Psoas muscle (tissue), 8 donors: Measurements from ENCODE around the gene PLTP. TPM values are rescaled to one million over a fixed set of nuclear protein-coding genes. Genes with fewer than 3 reads are reported as not detected.

ENCODE experiments used
- ATAC-seq, 4 donors: fragments of 200-7000 bp; cut with Tn5 transposase; one replicate each; pipeline ENCODE4 v1.9.1; 2020; ENCODE audit warnings: moderate library complexity in 3 of 4, mild to moderate bottlenecking in 2 of 4
- DNase-seq, 2 donors: peaks; one replicate each; pipeline ENCODE4 v3.0.0-alpha.2; 2020
- H3K27ac ChIP-seq: fragments of 200-600 bp; one replicate; pipeline ENCODE4 v1.8.0; 2022
- H3K27me3 ChIP-seq, 3 donors: fragments of 200-600 bp in 1 of 3; one replicate each; pipeline versions ENCODE4 v1.6.1 to v1.8.0; 2013 to 2022; ENCODE audit warnings: low read length in 2 of 3, mild to moderate bottlenecking in 2 of 3, moderate library complexity in 1 of 3; ENCODE audit not compliant: insufficient read depth in 3 of 3
- H3K36me3 ChIP-seq, 2 donors: fragments of 200-600 bp in 1 of 2; one replicate each; pipeline versions ENCODE4 v1.6.1 to v1.8.0; 2013 to 2022; ENCODE audit warnings: low read depth in 1 of 2, mild to moderate bottlenecking in 1 of 2, moderate library complexity in 1 of 2; ENCODE audit not compliant: insufficient read depth in 1 of 2
- H3K4me1 ChIP-seq: fragments of 200-600 bp; one replicate; pipeline ENCODE4 v1.8.0; 2022
- H3K4me3 ChIP-seq: fragments of 200-600 bp; one replicate; pipeline ENCODE4 v1.8.0; 2022; ENCODE audit warnings: mild to moderate bottlenecking
- H3K9me3 ChIP-seq: fragments of 200-600 bp; one replicate; pipeline ENCODE4 v1.8.0; 2022
- CTCF ChIP-seq: fragments of 200-600 bp; IDR thresholded peaks from one replicate; pipeline ENCODE4 v1.8.0; 2022; ENCODE audit warnings: antibody characterized with exemption
- WGBS, 3 donors: extraction: QIAGEN DNeasy Blood & Tissue Kit; methylation state at CpG; one replicate each; pipeline versions ENCODE4 v1.1.6 to v1.1.7; 2013; 5-methylcytosine and 5-hydroxymethylcytosine counted together
- intact Hi-C, 2 donors: fragments of 100-400 bp; cut with DNase I; formaldehyde crosslinking; loops; one replicate each; pipeline versions ENCODE4 v1.11.0 to v1.14.2; 2022
- polyA plus RNA-seq, 3 donors: library from polyadenylated mRNA; stranded (reverse); fragments of 200-250 nt; gene quantifications; one replicate each; pipeline ENCODE4 v1.2.3, GENCODE V29; 2013
- total RNA-seq, 4 donors: library from RNA; stranded (reverse); fragmentation: NEBNext Ultra II Directional in 2 of 4; extraction: Animal tissue kit (Norgen Biotek cat#: 25700) in 2 of 4; gene quantifications; one replicate each; pipeline versions ENCODE4 v1.2.1 to v1.2.4, GENCODE V29; 2021 to 2023
- donor health status: healthy with polysubstance abuse.
- donor health status: DM: no; HTN: no; CAD: no; lungs with moderate emphysema.
- donor health status: Bipolar disorder and iron deficiency.
- donor health status: healthy.
- donor health status: DM: yes; HTN: yes; CAD: no.
- donor health status: DM: no; HTN: no; CAD: no.
- donor health status: DM: no; HTN: no; CAD: no.
- donor health status: DM: yes; HTN: yes; CAD: no.

The PLTP gene
- total and polyA plus RNA-seq, 7 donors: 7.9 to 38.0 (median 19.0) TPM

- Histone ChIP-seq H3K4me3 (no peak overlapping the region), H3K9me3 (no peaks in the 10 kb centered on the region), H3K4me1 (peaks cover 27% of the 10 kb centered on the region), H3K36me3 (peaks cover 14 to 79% of the 10 kb centered on the region in 2 donors), H3K27ac (no peak overlapping the region), H3K27me3 (no peaks in the 10 kb centered on the region)
- DNase-seq (no peak), ATAC-seq (no peak)
- intact Hi-C loops: no loop called here
- WGBS, 3 donors: 88 to 98% (median 90%) methylated on average over 3 of the region's 3 CpGs
- no peak for TF ChIP-seq CTCF
Observed at GRCh38 chr20:45940053-45940452, 28.1 kb upstream of the PLTP start.

GRCh38 chr20:45938727-45939438, 26.9 kb upstream of the PLTP start:
- DNase-seq: no peak
- intact Hi-C loops: loop anchor here in 1 of 2 donors (10.0 kb wide), 1 partner anchor 1376 kb away; no protein-coding TSS in a partner anchor
- H3K27ac ChIP-seq: no peak overlapping the region

GRCh38 chr20:45937765-45938164, 25.8 kb upstream of the PLTP start:
- Histone ChIP-seq H3K4me3 (no peak overlapping the region), H3K9me3 (no peaks in the 10 kb centered on the region), H3K4me1 (peaks cover 18% of the 10 kb centered on the region), H3K27ac (no peak overlapping the region), H3K27me3 (no peaks in the 10 kb centered on the region), H3K36me3 (peaks cover 6 to 59% of the 10 kb centered on the region in 2 donors)
- no peak for TF ChIP-seq CTCF
- no peak for ATAC-seq
- DNase-seq: no peak
- intact Hi-C loops: loop anchor here in 1 of 2 donors (10.0 kb wide), 1 partner anchor 1377 kb away; no protein-coding TSS in a partner anchor
- 68 to 82% (median 72%) methylated on average over 2 of the region's 2 CpGs for WGBS, 3 donors

More at GRCh38 chr20:45938727-45939438, 26.9 kb upstream of the PLTP start:
- 87 to 90% (median 90%) methylated on average over 12 to 13 of the region's 13 CpGs for WGBS, 3 donors
- no peaks in the 10 kb centered on the region for H3K9me3 ChIP-seq
- no peak overlapping the region for H3K4me3 ChIP-seq
- TF ChIP-seq CTCF: no peak
- H3K27me3 ChIP-seq: no peaks in the 10 kb centered on the region
- no peak for ATAC-seq
- peaks cover 15% of the 10 kb centered on the region for H3K4me1 ChIP-seq
- peaks cover 8 to 67% of the 10 kb centered on the region in 2 donors for H3K36me3 ChIP-seq

- ATAC-seq: peak; percentile 4 to 48 (median 27)
- peaks cover 6 to 44% of the 10 kb centered on the region in 2 donors for H3K36me3 ChIP-seq
- H3K27ac ChIP-seq: peak overlapping the region; percentile 100
- intact Hi-C loops: loop anchor here in 1 of 2 donors (10.0 kb wide), 1 partner anchor 1379 kb away; no protein-coding TSS in a partner anchor
- TF ChIP-seq CTCF: no peak
- WGBS, 3 donors: 2 to 3% (median 3%) methylated on average over 21 of the region's 21 CpGs
- peaks cover 18% of the 10 kb centered on the region for H3K4me1 ChIP-seq
- DNase-seq: no peak
- no peaks in the 10 kb centered on the region for H3K9me3 ChIP-seq
- H3K4me3 ChIP-seq: peak overlapping the region; percentile 97
- H3K27me3 ChIP-seq: no peaks in the 10 kb centered on the region
Observed at GRCh38 chr20:45935416-45936046, 23.6 kb upstream of the PLTP start.
